ENCODE data around the gene ZNF32. TPM values are rescaled to one million over a fixed set of nuclear protein-coding genes. Genes with fewer than 3 reads are reported as not detected.

ZNF32 gene
- total and polyA plus RNA-seq, 2 experiments from 2014 or later: 15.8 to 26.1 TPM

DNA sequence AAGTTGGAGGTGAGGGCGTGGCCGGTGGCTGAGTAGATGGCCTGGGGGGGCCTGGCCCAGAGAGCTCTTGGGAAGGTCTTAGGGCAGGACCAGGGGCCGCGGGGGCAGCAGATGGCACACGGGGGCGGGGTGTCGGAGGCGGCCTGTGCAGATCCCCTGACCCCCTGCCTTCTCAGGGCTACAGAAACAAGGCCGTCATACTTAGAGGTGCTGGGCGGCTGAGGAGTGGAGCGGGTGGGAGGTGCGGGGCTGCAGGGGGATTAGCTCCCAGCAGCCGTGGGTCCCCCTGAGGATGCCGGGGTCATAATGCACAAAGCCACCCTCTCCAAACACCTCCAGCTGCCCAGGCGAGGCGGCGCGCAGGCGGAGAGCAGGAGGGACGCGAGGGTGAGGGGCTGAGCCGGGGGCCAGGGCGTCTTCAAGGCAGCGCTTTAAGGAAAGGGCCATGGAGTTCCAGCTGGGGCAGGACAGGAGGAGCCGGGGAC lies 40.4 kb upstream of the ZNF32 start:
- peak overlapping the region; percentile 83 for H3K4me3 ChIP-seq
- peak overlapping the region; percentile 96 for H3K4me2 ChIP-seq

More for the DNA sequence above, 40.4 kb upstream of the ZNF32 start:
- H3K4me1 Mint-ChIP-seq: no peaks in the 10 kb centered on the region; the same call in 2 of the 3 replicates
- Histone ChIP-seq H3F3A (replicated peaks; ENCODE audit: low read depth) (no peaks in the 10 kb centered on the region), H3K4me1 (ENCODE audit: insufficient read depth) (no peaks in the 10 kb centered on the region), H3K27ac (ENCODE audit: low read depth) (no peak overlapping the region), H3K79me2 (replicated peaks; ENCODE audit: insufficient read depth) (no peaks in the 10 kb centered on the region), H3K36me3 (ENCODE audit: insufficient read depth) (no peaks in the 10 kb centered on the region), H3K27me3 (ENCODE audit: insufficient read depth) (peaks cover 40% of the 10 kb centered on the region), H2AFZ (peak overlapping the region; percentile 100; the same call in 1 of the 2 replicates), H3K9me2 (ENCODE audit: insufficient read depth) (0 out of 2 replicates have a peak, but pooled peaks cover 7% of the 10 kb centered on the region), H4K20me1 (replicated peaks; ENCODE audit: insufficient read depth) (no peaks in the 10 kb centered on the region)
- H3K9me3 Mint-ChIP-seq: no peaks in the 10 kb centered on the region; the same call in 1 of the 3 replicates
- no peak overlapping the region for H3K27ac Mint-ChIP-seq
- no peaks in the 10 kb centered on the region; the same call in 2 of the 3 replicates for H3K36me3 Mint-ChIP-seq (ENCODE audit: low read depth)
- peak overlapping the region; percentile 80; the same call in 2 of the 3 replicates for H3K4me3 Mint-ChIP-seq
- TF ChIP-seq ZNF462 (CRISPR knock-in tag; IDR thresholded peaks at IDR 0.05) (no peak), POLR2AphosphoS5 (IDR thresholded peaks at IDR 0.05; ENCODE audit: low read depth) (no peak), CREB1 (CRISPR knock-in tag; IDR thresholded peaks at IDR 0.05; ENCODE audit: low read depth) (no peak), ZNF331 (CRISPR knock-in tag; IDR thresholded peaks at IDR 0.05; ENCODE audit: low read depth) (no peak), EZH2phosphoT487 (IDR thresholded peaks at IDR 0.05; ENCODE audit: unreplicated experiment) (no peak), STAT1 (IDR thresholded peaks at IDR 0.05; ENCODE audit: unreplicated experiment) (no peak), EZH2 (IDR thresholded peaks at IDR 0.05; ENCODE audit: low read depth, unreplicated experiment) (no peak), NANOG (IDR thresholded peaks at IDR 0.05; ENCODE audit: borderline replicate concordance) (no peak), ZNF114 (CRISPR knock-in tag; IDR thresholded peaks at IDR 0.05) (no peak), JUNB (IDR thresholded peaks at IDR 0.05; ENCODE audit: unreplicated experiment) (no peak)
- TF ChIP-seq, protein P1, sequence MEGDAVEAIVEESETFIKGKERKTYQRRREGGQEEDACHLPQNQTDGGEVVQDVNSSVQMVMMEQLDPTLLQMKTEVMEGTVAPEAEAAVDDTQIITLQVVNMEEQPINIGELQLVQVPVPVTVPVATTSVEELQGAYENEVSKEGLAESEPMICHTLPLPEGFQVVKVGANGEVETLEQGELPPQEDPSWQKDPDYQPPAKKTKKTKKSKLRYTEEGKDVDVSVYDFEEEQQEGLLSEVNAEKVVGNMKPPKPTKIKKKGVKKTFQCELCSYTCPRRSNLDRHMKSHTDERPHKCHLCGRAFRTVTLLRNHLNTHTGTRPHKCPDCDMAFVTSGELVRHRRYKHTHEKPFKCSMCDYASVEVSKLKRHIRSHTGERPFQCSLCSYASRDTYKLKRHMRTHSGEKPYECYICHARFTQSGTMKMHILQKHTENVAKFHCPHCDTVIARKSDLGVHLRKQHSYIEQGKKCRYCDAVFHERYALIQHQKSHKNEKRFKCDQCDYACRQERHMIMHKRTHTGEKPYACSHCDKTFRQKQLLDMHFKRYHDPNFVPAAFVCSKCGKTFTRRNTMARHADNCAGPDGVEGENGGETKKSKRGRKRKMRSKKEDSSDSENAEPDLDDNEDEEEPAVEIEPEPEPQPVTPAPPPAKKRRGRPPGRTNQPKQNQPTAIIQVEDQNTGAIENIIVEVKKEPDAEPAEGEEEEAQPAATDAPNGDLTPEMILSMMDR (conservative IDR thresholded peaks at IDR 0.05; ENCODE audit: low read depth in 2 of 2): no peak
- TF ChIP-seq, protein P2, sequence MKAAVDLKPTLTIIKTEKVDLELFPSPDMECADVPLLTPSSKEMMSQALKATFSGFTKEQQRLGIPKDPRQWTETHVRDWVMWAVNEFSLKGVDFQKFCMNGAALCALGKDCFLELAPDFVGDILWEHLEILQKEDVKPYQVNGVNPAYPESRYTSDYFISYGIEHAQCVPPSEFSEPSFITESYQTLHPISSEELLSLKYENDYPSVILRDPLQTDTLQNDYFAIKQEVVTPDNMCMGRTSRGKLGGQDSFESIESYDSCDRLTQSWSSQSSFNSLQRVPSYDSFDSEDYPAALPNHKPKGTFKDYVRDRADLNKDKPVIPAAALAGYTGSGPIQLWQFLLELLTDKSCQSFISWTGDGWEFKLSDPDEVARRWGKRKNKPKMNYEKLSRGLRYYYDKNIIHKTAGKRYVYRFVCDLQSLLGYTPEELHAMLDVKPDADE (IDR thresholded peaks at IDR 0.05): no peak
- TF ChIP-seq, protein P3, sequence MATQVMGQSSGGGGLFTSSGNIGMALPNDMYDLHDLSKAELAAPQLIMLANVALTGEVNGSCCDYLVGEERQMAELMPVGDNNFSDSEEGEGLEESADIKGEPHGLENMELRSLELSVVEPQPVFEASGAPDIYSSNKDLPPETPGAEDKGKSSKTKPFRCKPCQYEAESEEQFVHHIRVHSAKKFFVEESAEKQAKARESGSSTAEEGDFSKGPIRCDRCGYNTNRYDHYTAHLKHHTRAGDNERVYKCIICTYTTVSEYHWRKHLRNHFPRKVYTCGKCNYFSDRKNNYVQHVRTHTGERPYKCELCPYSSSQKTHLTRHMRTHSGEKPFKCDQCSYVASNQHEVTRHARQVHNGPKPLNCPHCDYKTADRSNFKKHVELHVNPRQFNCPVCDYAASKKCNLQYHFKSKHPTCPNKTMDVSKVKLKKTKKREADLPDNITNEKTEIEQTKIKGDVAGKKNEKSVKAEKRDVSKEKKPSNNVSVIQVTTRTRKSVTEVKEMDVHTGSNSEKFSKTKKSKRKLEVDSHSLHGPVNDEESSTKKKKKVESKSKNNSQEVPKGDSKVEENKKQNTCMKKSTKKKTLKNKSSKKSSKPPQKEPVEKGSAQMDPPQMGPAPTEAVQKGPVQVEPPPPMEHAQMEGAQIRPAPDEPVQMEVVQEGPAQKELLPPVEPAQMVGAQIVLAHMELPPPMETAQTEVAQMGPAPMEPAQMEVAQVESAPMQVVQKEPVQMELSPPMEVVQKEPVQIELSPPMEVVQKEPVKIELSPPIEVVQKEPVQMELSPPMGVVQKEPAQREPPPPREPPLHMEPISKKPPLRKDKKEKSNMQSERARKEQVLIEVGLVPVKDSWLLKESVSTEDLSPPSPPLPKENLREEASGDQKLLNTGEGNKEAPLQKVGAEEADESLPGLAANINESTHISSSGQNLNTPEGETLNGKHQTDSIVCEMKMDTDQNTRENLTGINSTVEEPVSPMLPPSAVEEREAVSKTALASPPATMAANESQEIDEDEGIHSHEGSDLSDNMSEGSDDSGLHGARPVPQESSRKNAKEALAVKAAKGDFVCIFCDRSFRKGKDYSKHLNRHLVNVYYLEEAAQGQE (IDR thresholded peaks at IDR 0.05; ENCODE audit: unreplicated experiment): no peak
- DNase-seq (ENCODE audit: low spot score): peak; percentile 42
- peaks cover 33% of the 10 kb centered on the region for H3K27me3 Mint-ChIP-seq (ENCODE audit: insufficient read depth, low read depth, poor library complexity)
- no peak; the same call in 2 of the 3 replicates for ATAC-seq
